ENCODE data around the gene C17orf114.

C17orf114 gene

GRCh38 chr17:4845118-4845517 lies 43.0 kb upstream of the C17orf114 start:
- TF ChIP-seq, protein P1, sequence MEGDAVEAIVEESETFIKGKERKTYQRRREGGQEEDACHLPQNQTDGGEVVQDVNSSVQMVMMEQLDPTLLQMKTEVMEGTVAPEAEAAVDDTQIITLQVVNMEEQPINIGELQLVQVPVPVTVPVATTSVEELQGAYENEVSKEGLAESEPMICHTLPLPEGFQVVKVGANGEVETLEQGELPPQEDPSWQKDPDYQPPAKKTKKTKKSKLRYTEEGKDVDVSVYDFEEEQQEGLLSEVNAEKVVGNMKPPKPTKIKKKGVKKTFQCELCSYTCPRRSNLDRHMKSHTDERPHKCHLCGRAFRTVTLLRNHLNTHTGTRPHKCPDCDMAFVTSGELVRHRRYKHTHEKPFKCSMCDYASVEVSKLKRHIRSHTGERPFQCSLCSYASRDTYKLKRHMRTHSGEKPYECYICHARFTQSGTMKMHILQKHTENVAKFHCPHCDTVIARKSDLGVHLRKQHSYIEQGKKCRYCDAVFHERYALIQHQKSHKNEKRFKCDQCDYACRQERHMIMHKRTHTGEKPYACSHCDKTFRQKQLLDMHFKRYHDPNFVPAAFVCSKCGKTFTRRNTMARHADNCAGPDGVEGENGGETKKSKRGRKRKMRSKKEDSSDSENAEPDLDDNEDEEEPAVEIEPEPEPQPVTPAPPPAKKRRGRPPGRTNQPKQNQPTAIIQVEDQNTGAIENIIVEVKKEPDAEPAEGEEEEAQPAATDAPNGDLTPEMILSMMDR (IDR thresholded peaks at IDR 0.05) = no peak
- Mint-ChIP-seq H3K4me1 (ENCODE audit: unreplicated experiment) (peaks cover 45% of the 10 kb centered on the region), H3K36me3 (ENCODE audit: unreplicated experiment) (peaks cover 3% of the 10 kb centered on the region), H3K4me3 (ENCODE audit: unreplicated experiment) (no peak overlapping the region), H3K9me3 (ENCODE audit: unreplicated experiment) (no peaks in the 10 kb centered on the region), H3K27me3 (ENCODE audit: unreplicated experiment) (no peaks in the 10 kb centered on the region), H3K27ac (ENCODE audit: unreplicated experiment) (no peak overlapping the region)
- DNase-seq (ENCODE audit: extremely low spot score, unreplicated experiment) = no peak

GRCh38 chr17:4843321-4844000 lies 41.3 kb upstream of the C17orf114 start:
- Mint-ChIP-seq H3K27me3 (ENCODE audit: unreplicated experiment) (no peaks in the 10 kb centered on the region), H3K9me3 (ENCODE audit: unreplicated experiment) (no peaks in the 10 kb centered on the region), H3K4me1 (ENCODE audit: unreplicated experiment) (peaks cover 38% of the 10 kb centered on the region), H3K4me3 (ENCODE audit: unreplicated experiment) (no peak overlapping the region), H3K27ac (ENCODE audit: unreplicated experiment) (no peak overlapping the region), H3K36me3 (ENCODE audit: unreplicated experiment) (peaks cover 7% of the 10 kb centered on the region)
- no peak for DNase-seq (ENCODE audit: extremely low spot score, unreplicated experiment)
- TF ChIP-seq, protein P1 (IDR thresholded peaks at IDR 0.05) = no peak

- DNase-seq (ENCODE audit: extremely low spot score, unreplicated experiment) = no peak
- no peak overlapping the region for H3K27ac Mint-ChIP-seq (ENCODE audit: unreplicated experiment)
- peaks cover 11% of the 10 kb centered on the region for H3K36me3 Mint-ChIP-seq (ENCODE audit: unreplicated experiment)
- no peaks in the 10 kb centered on the region for H3K9me3 Mint-ChIP-seq (ENCODE audit: unreplicated experiment)
- no peak overlapping the region for H3K4me3 Mint-ChIP-seq (ENCODE audit: unreplicated experiment)
- H3K4me1 Mint-ChIP-seq (ENCODE audit: unreplicated experiment) = peaks cover 37% of the 10 kb centered on the region
- TF ChIP-seq, protein P1 (IDR thresholded peaks at IDR 0.05) = no peak
- no peaks in the 10 kb centered on the region for H3K27me3 Mint-ChIP-seq (ENCODE audit: unreplicated experiment)
These were observed 40.2 kb upstream of the C17orf114 start for GRCh38 chr17:4842376-4842775.

DNA sequence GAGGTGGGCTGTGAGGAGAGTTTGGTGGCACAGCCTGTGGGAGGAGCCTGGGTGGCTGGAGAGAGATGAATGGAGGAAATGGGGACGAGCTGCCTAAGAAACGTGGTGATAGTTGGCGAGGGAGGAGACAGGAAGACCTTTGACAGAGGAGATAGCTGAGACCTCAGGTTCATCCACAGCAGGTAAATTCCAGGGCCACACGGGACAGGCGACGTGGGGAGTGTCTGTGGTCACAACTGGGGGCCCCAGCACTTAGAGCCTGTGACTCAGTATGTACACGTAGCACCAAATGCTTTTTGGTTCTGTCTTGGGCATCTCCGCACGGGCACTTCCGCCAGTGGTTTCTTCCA lies 38.7 kb upstream of the C17orf114 start:
- Mint-ChIP-seq H3K27me3 (ENCODE audit: unreplicated experiment) (no peaks in the 10 kb centered on the region), H3K4me3 (ENCODE audit: unreplicated experiment) (no peak overlapping the region), H3K4me1 (ENCODE audit: unreplicated experiment) (peaks cover 35% of the 10 kb centered on the region), H3K27ac (ENCODE audit: unreplicated experiment) (no peak overlapping the region), H3K36me3 (ENCODE audit: unreplicated experiment) (peaks cover 11% of the 10 kb centered on the region), H3K9me3 (ENCODE audit: unreplicated experiment) (no peaks in the 10 kb centered on the region)
- DNase-seq (ENCODE audit: extremely low spot score, unreplicated experiment) = no peak
- TF ChIP-seq, protein P1 (IDR thresholded peaks at IDR 0.05) = no peak

- Mint-ChIP-seq H3K4me1 (ENCODE audit: unreplicated experiment) (peaks cover 39% of the 10 kb centered on the region), H3K36me3 (ENCODE audit: unreplicated experiment) (peaks cover 11% of the 10 kb centered on the region), H3K9me3 (ENCODE audit: unreplicated experiment) (no peaks in the 10 kb centered on the region), H3K4me3 (ENCODE audit: unreplicated experiment) (no peak overlapping the region), H3K27me3 (ENCODE audit: unreplicated experiment) (no peaks in the 10 kb centered on the region), H3K27ac (ENCODE audit: unreplicated experiment) (no peak overlapping the region)
- TF ChIP-seq, protein P1 (IDR thresholded peaks at IDR 0.05) = no peak
- DNase-seq (ENCODE audit: extremely low spot score, unreplicated experiment) = no peak
These were observed 38.1 kb upstream of the C17orf114 start for GRCh38 chr17:4839965-4840892.

Data from osteocyte (in vitro differentiated cells).